HepG2 (cell line): ENCODE data around the gene ZKSCAN4. TPM values are rescaled to one million over a fixed set of nuclear protein-coding genes. Genes with fewer than 3 reads are reported as not detected.

Source experiments
- ATAC-seq: fragments of 200-7000 bp; cut with Tn5 transposase; 3 replicates; pipeline ENCODE4 v1.9.1; 2020; ENCODE audit warnings: mild to moderate bottlenecking, moderate library complexity
- BruUV-seq: library from RNA; stranded (reverse); fragments of 400-500 nt; replicated peaks from 2 replicates; lab custom pipeline; 2021; lab: Mats Ljungman, UMichigan
- CTCF ChIA-PET: fragments of 300-600 bp; formaldehyde crosslinking; extraction: SDS; loops from one replicate; lab custom pipeline; 2021; ENCODE audit warnings: low total read pairs, inconsistent platforms, low intra/inter-chr PET ratio; lab: Yijun Ruan, JAX
- POLR2A ChIA-PET: fragments of 350-600 bp; sonication (Branson Sonifier 250); formaldehyde crosslinking; loops from one replicate; lab custom pipeline; 2020; ENCODE audit warnings: antibody characterized with exemption, inconsistent platforms; lab: Yijun Ruan, JAX
- DNase-seq: peaks from one replicate; pipeline ENCODE4 v3.0.0-alpha.2; 2015; ENCODE audit warnings: low spot score
- FAIRE-seq: peaks from 3 replicates; lab custom pipeline; 2011; peaks lifted over from hg19 to GRCh38; lab: Jason Lieb, UNC
- H2AFZ ChIP-seq: one replicate; pipeline ENCODE4 v1.6.1; 2011; ENCODE audit warnings: low read length, inconsistent platforms
- H3K27ac ChIP-seq: fragments of 300-600 bp; 3 replicates; pipeline ENCODE4 v1.8.0; 2011; ENCODE audit warnings: mixed run types, mild to moderate bottlenecking, mixed read lengths, low read length, inconsistent platforms; ENCODE audit not compliant: insufficient read depth; ENCODE audit errors: extremely low read length
- H3K27me3 ChIP-seq, 2 experiments: fragments of 200-600 bp in 1 of 2; 2 replicates in 1 of 2; 3 replicates in 1 of 2; pipeline versions ENCODE4 v1.6.0 to v1.8.0; 2011; ENCODE audit warnings: low read length in 2 of 2, mild to moderate bottlenecking in 2 of 2, moderate library complexity in 2 of 2, inconsistent platforms in 1 of 2; ENCODE audit not compliant: insufficient read depth in 2 of 2, control insufficient read depth in 1 of 2
- H3K36me3 ChIP-seq, 2 experiments: fragments of 200-600 bp in 1 of 2; replicated peaks in 1 of 2; 2 replicates in 1 of 2; 3 replicates in 1 of 2; pipeline versions ENCODE4 v1.5.1 to v1.8.0; 2011; ENCODE audit warnings: low read length in 2 of 2, inconsistent platforms in 1 of 2; ENCODE audit not compliant: insufficient read depth in 2 of 2, control insufficient read depth in 1 of 2
- H3K4me1 ChIP-seq: 2 replicates; pipeline ENCODE4 v1.5.1; 2012; ENCODE audit warnings: low read length, inconsistent platforms; ENCODE audit not compliant: insufficient read depth
- H3K4me2 ChIP-seq: 2 replicates; pipeline ENCODE4 v1.6.0; 2011; ENCODE audit warnings: low read depth, low read length, inconsistent platforms
- H3K4me3 ChIP-seq, 3 experiments: fragments of 200-600 bp in 1 of 3; sonication (generic), shearing (Covaris generic) in 1 of 3; replicated peaks in 1 of 3; 2 replicates each; pipeline ENCODE4 v1.5.1; 2011 to 2016; ENCODE audit warnings: low read length in 3 of 3, inconsistent platforms in 2 of 3, low read depth in 2 of 3, mild to moderate bottlenecking in 2 of 3, control low read depth in 1 of 3, mixed read lengths in 1 of 3; ENCODE audit not compliant: insufficient read depth in 1 of 3
- H3K79me2 ChIP-seq: one replicate; pipeline ENCODE4 v1.6.1; 2011; ENCODE audit warnings: low read length, inconsistent platforms; ENCODE audit not compliant: insufficient read depth
- H3K9ac ChIP-seq: 2 replicates; pipeline ENCODE4 v1.6.0; 2011; ENCODE audit warnings: mild to moderate bottlenecking, low read depth, low read length, inconsistent platforms; ENCODE audit not compliant: insufficient read depth
- H3K9me3 ChIP-seq: 2 replicates; pipeline ENCODE4 v1.5.1; 2012; ENCODE audit warnings: mild to moderate bottlenecking, low read length
- H4K20me1 ChIP-seq: 2 replicates; pipeline ENCODE4 v1.6.0; 2011; ENCODE audit warnings: inconsistent platforms, mild to moderate bottlenecking, low read length, moderate library complexity; ENCODE audit not compliant: insufficient read depth
- ETV5 ChIP-seq: IDR thresholded peaks from 2 replicates; pipeline ENCODE4 v1.6.1; 2018; ENCODE audit warnings: missing biosample characterization, missing genetic modification reagents, inconsistent platforms, borderline replicate concordance
- KAT2B ChIP-seq: fragments of 150-350 bp; IDR thresholded peaks from 2 replicates; pipeline ENCODE4 v1.6.1; 2014; ENCODE audit warnings: low read depth, low read length, borderline replicate concordance
- SATB2 ChIP-seq: sonication (generic); formaldehyde crosslinking; IDR thresholded peaks from 2 replicates; pipeline ENCODE4 v1.5.0; 2020; ENCODE audit warnings: missing genetic modification reagents
- ZFP37 ChIP-seq: sonication (generic); formaldehyde crosslinking; IDR thresholded peaks from 2 replicates; pipeline ENCODE4 v1.4.0; 2020; ENCODE audit warnings: missing genetic modification reagents, borderline replicate concordance
- ZNF12 ChIP-seq: sonication (generic); formaldehyde crosslinking; IDR thresholded peaks from 2 replicates; pipeline ENCODE4 v1.5.0; 2020; ENCODE audit warnings: missing genetic modification reagents
- ZNF20 ChIP-seq: sonication (generic); formaldehyde crosslinking; IDR thresholded peaks from 2 replicates; pipeline ENCODE4 v1.4.0; 2020; ENCODE audit warnings: mild to moderate bottlenecking, moderate library complexity, missing genetic modification reagents
- ZNF382 ChIP-seq: sonication (generic); formaldehyde crosslinking; IDR thresholded peaks from 2 replicates; pipeline ENCODE4 v1.5.0; 2020; ENCODE audit warnings: missing genetic modification reagents, mild to moderate bottlenecking, borderline replicate concordance
- ZNF567 ChIP-seq: sonication (generic); formaldehyde crosslinking; IDR thresholded peaks from 2 replicates; pipeline ENCODE4 v1.8.1; 2023; ENCODE audit warnings: mild to moderate bottlenecking, missing genetic modification reagents, borderline replicate concordance
- ZNF7 ChIP-seq: IDR thresholded peaks from 2 replicates; pipeline ENCODE4 v1.6.1; 2016; ENCODE audit warnings: missing biosample characterization, missing genetic modification reagents
- WGBS: methylation state at CpG from one replicate; pipeline ENCODE4 v1.1.6; 2017; ENCODE audit warnings: low lambda C conversion rate; 5-methylcytosine and 5-hydroxymethylcytosine counted together
- in situ Hi-C: cut with HindIII; loops from 2 replicates; pipeline ENCODE4 v1.10.0; 2017; ENCODE audit warnings: low pct_unique_long_range_greater_than_20kb; ENCODE audit not compliant: extremely low pct_ligation_motif_present
- intact Hi-C: fragments of 100-400 bp; cut with micrococcal nuclease; formaldehyde crosslinking; loops from one replicate; pipeline ENCODE4 v1.10.0; 2022; ENCODE audit not compliant: unreplicated experiment
- polyA plus RNA-seq, 8 experiments: library from polyadenylated mRNA; depleted of rRNA in 3 of 8; stranded (reverse) in 7 of 8; unstranded in 1 of 8; fragments of >200 nt; fragmentation: Illumina TruSeq in 4 of 8; extraction: Trizol in 4 of 8; gene quantifications; 2 replicates each; pipeline versions ENCODE4 v1.2.1 to v1.2.3, GENCODE V29; 2011 to 2016; ENCODE audit warnings: low read depth in 4 of 8, missing spikeins in 1 of 8, mixed read lengths in 1 of 8; ENCODE audit not compliant: insufficient read depth in 1 of 8
- total RNA-seq, 5 experiments: library from RNA; depleted of rRNA; stranded (reverse); fragments of >200 nt; fragmentation: Illumina TruSeq; extraction: Trizol; gene quantifications; 2 replicates each; pipeline ENCODE4 v1.2.3, GENCODE V29; 2016; ENCODE audit warnings: low read depth in 1 of 5
- TF ChIP-seq, protein P1 (sequence below): sonication (generic); IDR thresholded peaks from 2 replicates; pipeline ENCODE4 v1.6.1; 2016; ENCODE audit warnings: low read depth, borderline replicate concordance
- TF ChIP-seq, protein P2 (sequence below): sonication (generic); formaldehyde crosslinking; IDR thresholded peaks from 2 replicates; pipeline ENCODE4 v1.5.1; 2020; ENCODE audit warnings: mild to moderate bottlenecking, moderate library complexity, missing genetic modification reagents

The ZKSCAN4 gene
- total and polyA plus RNA-seq, 2 of the 13 experiments (the other 11 are each of a cell fraction or from before 2014, with no cell fraction given): 2.9 to 7.8 TPM

DNA sequence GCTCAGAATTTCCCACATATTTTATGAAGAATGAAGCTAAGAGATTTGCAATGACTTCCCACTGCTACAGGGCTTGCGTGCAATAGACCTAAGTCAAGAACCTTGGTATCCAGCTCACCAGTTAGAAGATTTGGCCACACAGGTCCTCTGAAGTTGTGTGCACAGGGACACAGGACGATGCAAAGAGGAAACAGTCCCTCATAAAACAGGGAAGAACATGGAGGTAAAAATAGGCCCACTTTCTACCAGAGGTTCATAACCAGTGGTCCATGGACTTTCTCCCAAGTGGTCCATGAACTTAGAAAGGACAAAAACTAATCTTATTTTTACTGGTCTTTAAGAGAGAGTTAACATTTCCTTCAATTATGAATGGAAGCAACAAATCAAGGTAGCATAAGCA, 1.3 kb downstream of the ZKSCAN4 start:
- WGBS: 71% methylated on average over 2 of the region's 2 CpGs
- in situ Hi-C loops: loop anchor here (5.0 kb wide), 1 partner anchor 113 kb away; no protein-coding TSS in a partner anchor
- peaks cover 11% of the 10 kb centered on the region for H3K79me2 ChIP-seq
- H3K27ac ChIP-seq: no peak overlapping the region
- H3K9me3 ChIP-seq: no peaks in the 10 kb centered on the region
- peak overlapping the region; percentile 95 for H3K4me2 ChIP-seq
- H3K4me1 ChIP-seq: peaks cover 27% of the 10 kb centered on the region
- intact Hi-C loops: no loop called here
- ChIA-PET CTCF (no interaction called here), POLR2A (interaction anchor here (1.0 to 1.8 kb wide), 3 partner anchors 16 to 109 kb away, joined by 3 to 4 read pairs (median 4); partner anchors contain the start of genes PGBD1, ZKSCAN8 and ZSCAN26)
- ATAC-seq: no peak
- H3K36me3 ChIP-seq: peaks cover 7 to 24% of the 10 kb centered on the region in 2 experiments
- H4K20me1 ChIP-seq: no peaks in the 10 kb centered on the region
- no peak overlapping the region for H2AFZ ChIP-seq
- BruUV-seq: no TSS peak
- no peaks in the 10 kb centered on the region; a peak in 1 of 5 replicates for H3K27me3 ChIP-seq
- H3K4me3 ChIP-seq: peak overlapping the region; percentile 85 to 98 (median 97); a peak in 4 of 6 replicates
- no peak for DNase-seq
- 0 out of 2 replicates have a peak, but pooled peaks have one; percentile 57 for TF ChIP-seq ZNF12
- TF ChIP-seq SATB2: no peak
- FAIRE-seq: no peak
- H3K9ac ChIP-seq: peak overlapping the region; percentile 79; the same call in 1 of the 2 replicates

DNA sequence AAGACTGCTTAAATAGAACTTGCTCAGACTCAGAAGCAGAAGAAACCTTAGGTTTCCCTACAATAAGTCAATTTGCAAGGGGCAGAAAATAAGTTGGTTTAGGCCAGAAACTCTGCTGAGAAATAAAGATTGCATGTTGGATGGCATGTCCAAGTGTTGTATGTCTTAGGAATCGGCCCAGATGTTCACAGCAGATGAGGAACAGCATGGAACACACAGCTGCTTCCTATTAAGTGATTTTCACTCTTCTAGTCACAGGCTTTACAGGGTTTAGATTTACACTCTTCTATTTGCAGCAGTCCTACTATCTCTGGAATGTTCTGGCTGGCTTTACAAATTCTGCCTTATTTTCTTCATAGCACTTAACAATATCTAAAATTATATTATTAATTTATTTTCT, 3.2 kb downstream of the ZKSCAN4 start:
- POLR2A ChIA-PET: no interaction called here
- TF ChIP-seq ZNF382 (no peak), ZNF7 (CRISPR knock-in tag) (no peak), KAT2B (no peak), ZNF567 (CRISPR knock-in tag) (no peak), ZNF20 (CRISPR knock-in tag) (no peak), ZFP37 (CRISPR knock-in tag) (no peak), ETV5 (no peak)
- TF ChIP-seq, protein P1, sequence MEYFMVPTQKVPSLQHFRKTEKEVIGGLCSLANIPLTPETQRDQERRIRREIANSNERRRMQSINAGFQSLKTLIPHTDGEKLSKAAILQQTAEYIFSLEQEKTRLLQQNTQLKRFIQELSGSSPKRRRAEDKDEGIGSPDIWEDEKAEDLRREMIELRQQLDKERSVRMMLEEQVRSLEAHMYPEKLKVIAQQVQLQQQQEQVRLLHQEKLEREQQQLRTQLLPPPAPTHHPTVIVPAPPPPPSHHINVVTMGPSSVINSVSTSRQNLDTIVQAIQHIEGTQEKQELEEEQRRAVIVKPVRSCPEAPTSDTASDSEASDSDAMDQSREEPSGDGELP: no peak
- TF ChIP-seq, protein P2, sequence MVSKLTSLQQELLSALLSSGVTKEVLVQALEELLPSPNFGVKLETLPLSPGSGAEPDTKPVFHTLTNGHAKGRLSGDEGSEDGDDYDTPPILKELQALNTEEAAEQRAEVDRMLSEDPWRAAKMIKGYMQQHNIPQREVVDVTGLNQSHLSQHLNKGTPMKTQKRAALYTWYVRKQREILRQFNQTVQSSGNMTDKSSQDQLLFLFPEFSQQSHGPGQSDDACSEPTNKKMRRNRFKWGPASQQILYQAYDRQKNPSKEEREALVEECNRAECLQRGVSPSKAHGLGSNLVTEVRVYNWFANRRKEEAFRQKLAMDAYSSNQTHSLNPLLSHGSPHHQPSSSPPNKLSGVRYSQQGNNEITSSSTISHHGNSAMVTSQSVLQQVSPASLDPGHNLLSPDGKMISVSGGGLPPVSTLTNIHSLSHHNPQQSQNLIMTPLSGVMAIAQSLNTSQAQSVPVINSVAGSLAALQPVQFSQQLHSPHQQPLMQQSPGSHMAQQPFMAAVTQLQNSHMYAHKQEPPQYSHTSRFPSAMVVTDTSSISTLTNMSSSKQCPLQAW (CRISPR knock-in tag): no peak

More for the DNA sequence above, 3.2 kb downstream of the ZKSCAN4 start:
- intact Hi-C loops: no loop called here
- in situ Hi-C loops: no loop called here
- WGBS: 88% methylated on average over 1 of the region's 1 CpG
- Histone ChIP-seq H2AFZ (no peak overlapping the region), H3K36me3 (peaks cover 12 to 37% of the 10 kb centered on the region in 2 experiments), H3K9me3 (no peaks in the 10 kb centered on the region), H3K27me3 (no peaks in the 10 kb centered on the region; a peak in 1 of 5 replicates), H3K27ac (no peak overlapping the region), H3K4me3 (no peak overlapping the region), H3K79me2 (peaks cover 11% of the 10 kb centered on the region), H3K9ac (no peak overlapping the region), H4K20me1 (no peaks in the 10 kb centered on the region), H3K4me2 (no peak overlapping the region), H3K4me1 (peaks cover 24% of the 10 kb centered on the region)
- ATAC-seq: no peak
- no peak for FAIRE-seq
- no peak for DNase-seq
- no TSS peak for BruUV-seq
- CTCF ChIA-PET: no interaction called here
